GM12878 (cell line): ENCODE data around the gene SLC9A8. TPM values are rescaled to one million over a fixed set of nuclear protein-coding genes. Genes with fewer than 3 reads are reported as not detected.

Experiments used
- ATAC-seq: fragments of 200-7000 bp; cut with Tn5 transposase; 3 replicates; pipeline ENCODE4 v1.9.1; 2020; ENCODE audit warnings: mild to moderate bottlenecking, moderate library complexity
- BruUV-seq: library from RNA; stranded (reverse); fragments of 400-500 nt; replicated peaks from 2 replicates; lab custom pipeline; 2021; lab: Mats Ljungman, UMichigan
- CTCF ChIA-PET: fragments of 300-600 bp; sonication (Branson Sonifier 250); formaldehyde crosslinking; extraction: SDS; loops from one replicate; lab custom pipeline; 2021; ENCODE audit warnings: inconsistent platforms; lab: Yijun Ruan, JAX
- POLR2A ChIA-PET: fragments of 350-600 bp; formaldehyde crosslinking; extraction: SDS; loops from one replicate; lab custom pipeline; 2021; ENCODE audit warnings: inconsistent platforms; lab: Charles Lee
- RAD21 ChIA-PET: fragments of 300-600 bp; sonication (Branson Sonifier 250); formaldehyde crosslinking; loops from one replicate; lab custom pipeline; 2023; ENCODE audit warnings: antibody characterized with exemption; ENCODE audit not compliant: unreplicated experiment; lab: Charles Lee
- SMC1A ChIA-PET: fragments of 300-600 bp; sonication (Branson Sonifier 250); formaldehyde crosslinking; loops from one replicate; lab custom pipeline; 2023; ENCODE audit not compliant: unreplicated experiment, uncharacterized antibody; lab: Charles Lee
- DNase-seq: peaks from one replicate; pipeline ENCODE4 v3.0.0-alpha.2; 2011; ENCODE audit warnings: low read depth, low spot score
- FAIRE-seq: peaks from 3 replicates; lab custom pipeline; 2011; peaks lifted over from hg19 to GRCh38; lab: Jason Lieb, UNC
- H2AFZ ChIP-seq: 2 replicates; pipeline ENCODE4 v1.6.0; 2011; ENCODE audit warnings: low read depth, low read length, control low read depth; ENCODE audit not compliant: control insufficient read depth
- H3K27ac ChIP-seq: 2 replicates; pipeline ENCODE4 v1.5.1; 2011; ENCODE audit warnings: control low read depth; ENCODE audit not compliant: control insufficient read depth, insufficient read depth
- H3K27me3 ChIP-seq, 2 experiments: replicated peaks in 1 of 2; 2 replicates each; pipeline versions ENCODE4 v1.6.0 to v1.6.1; 2011; ENCODE audit warnings: low read length in 1 of 2; ENCODE audit not compliant: control insufficient read depth in 2 of 2, insufficient read depth in 2 of 2
- H3K36me3 ChIP-seq, 2 experiments: 2 replicates each; pipeline ENCODE4 v1.5.1; 2011; ENCODE audit warnings: low read length in 1 of 2; ENCODE audit not compliant: control insufficient read depth in 2 of 2, insufficient read depth in 2 of 2
- H3K4me1 ChIP-seq: 2 replicates; pipeline ENCODE4 v1.6.1; 2011; ENCODE audit warnings: mild to moderate bottlenecking, low read length, moderate library complexity, mixed read lengths; ENCODE audit not compliant: control insufficient read depth, insufficient read depth
- H3K4me2 ChIP-seq: 2 replicates; pipeline ENCODE4 v1.6.0; 2011; ENCODE audit warnings: control low read depth; ENCODE audit not compliant: control insufficient read depth, insufficient read depth
- H3K4me3 ChIP-seq: fragments of 200-600 bp; sonication (generic); 2 replicates; pipeline ENCODE4 v1.5.1; 2016
- H3K79me2 ChIP-seq: 2 replicates; pipeline ENCODE4 v1.6.0; 2011; ENCODE audit warnings: low read length; ENCODE audit not compliant: control insufficient read depth, insufficient read depth
- H3K9ac ChIP-seq: 2 replicates; pipeline ENCODE4 v1.8.0; 2011; ENCODE audit warnings: low read length, control low read depth, mixed read lengths; ENCODE audit not compliant: control insufficient read depth, insufficient read depth
- H3K9me3 ChIP-seq: replicated peaks from 3 replicates; pipeline ENCODE4 v1.5.1; 2011; ENCODE audit warnings: mild to moderate bottlenecking, low read length; ENCODE audit not compliant: control insufficient read depth, insufficient read depth
- H4K20me1 ChIP-seq: 2 replicates; pipeline ENCODE4 v1.6.0; 2011; ENCODE audit not compliant: control insufficient read depth, insufficient read depth
- ATF7 ChIP-seq: fragments of 450-650 bp; IDR thresholded peaks from 2 replicates; pipeline ENCODE4 v1.6.1; 2016; ENCODE audit warnings: low read depth, mild to moderate bottlenecking
- KDM1A ChIP-seq: fragments of 200-600 bp; sonication (generic); IDR thresholded peaks from 2 replicates; pipeline ENCODE4 v1.6.1; 2016; ENCODE audit warnings: borderline replicate concordance
- LARP7 ChIP-seq: fragments of 450-650 bp; IDR thresholded peaks from 2 replicates; pipeline ENCODE4 v1.6.1; 2017; ENCODE audit warnings: mild to moderate bottlenecking
- NR2C1 ChIP-seq: fragments of 450-650 bp; IDR thresholded peaks from 2 replicates; pipeline ENCODE4 v1.6.1; 2017; ENCODE audit warnings: antibody characterized with exemption, mild to moderate bottlenecking, moderate library complexity
- NRF1 ChIP-seq: conservative IDR thresholded peaks from 2 replicates; pipeline ENCODE4 v1.6.1; 2011; ENCODE audit warnings: mild to moderate bottlenecking, low read depth, low read length, improper control_type of control experiment
- SMAD1 ChIP-seq: fragments of 450-650 bp; IDR thresholded peaks from 2 replicates; pipeline ENCODE4 v1.6.1; 2018; ENCODE audit warnings: mild to moderate bottlenecking, low read depth; ENCODE audit not compliant: partially characterized antibody
- WGBS: methylation state at CpG from one replicate; pipeline ENCODE4 v1.1.6; 2016; ENCODE audit warnings: low lambda C conversion rate; ENCODE audit not compliant: insufficient replicate concordance, insufficient coverage; ENCODE audit errors: missing lambda C conversion rate; 5-methylcytosine and 5-hydroxymethylcytosine counted together
- in situ Hi-C: fragments of 300-500 bp; cut with MboI; formaldehyde crosslinking; loops from 9 replicates; pipeline ENCODE4 v1.14.3; 2018; ENCODE audit warnings: mixed read lengths
- intact Hi-C: fragments of 100-400 bp; cut with micrococcal nuclease; formaldehyde crosslinking; loops from one replicate; pipeline ENCODE4 v1.14.2; 2022; ENCODE audit not compliant: unreplicated experiment
- polyA plus RNA-seq, 11 experiments: library from polyadenylated mRNA; depleted of rRNA in 4 of 11; unstranded in 6 of 11; stranded (reverse) in 5 of 11; fragments of >200 nt; fragmentation: Nextera tagmentation in 4 of 11; fragmentation: Illumina TruSeq in 1 of 11; extraction: Ambion mirVana in 4 of 11; extraction: Trizol in 1 of 11; gene quantifications; 1 replicate in 1 of 11; 2 replicates in 10 of 11; pipeline versions ENCODE4 v1.2.1 to v1.2.3, GENCODE V29; 2011 to 2016; ENCODE audit warnings: inconsistent platforms in 2 of 11, missing spikeins in 2 of 11, low read depth in 1 of 11
- total RNA-seq, 4 experiments: library from RNA; depleted of rRNA in 3 of 4; stranded (reverse); fragments of >200 nt in 3 of 4; fragmentation: Illumina TruSeq in 1 of 4; extraction: Trizol in 1 of 4; gene quantifications; 2 replicates each; pipeline versions ENCODE4 v1.2.1 to v1.2.3, GENCODE V29; 2013 to 2021
- TF ChIP-seq, protein P1 (sequence below): fragments of 450-650 bp; IDR thresholded peaks from 2 replicates; pipeline ENCODE4 v1.6.1; 2017; ENCODE audit warnings: antibody characterized with exemption, mild to moderate bottlenecking, moderate library complexity
- TF ChIP-seq, protein P2 (sequence below): IDR thresholded peaks from 2 replicates; pipeline ENCODE4 v1.6.1; 2011; ENCODE audit warnings: borderline replicate concordance, low read depth, mild to moderate bottlenecking, moderate library complexity, low read length; ENCODE audit not compliant: insufficient read depth, poor library complexity, severe bottlenecking

The SLC9A8 gene
- total and polyA plus RNA-seq, 10 of the 15 experiments (the other 5 are each of a cell fraction or from before 2014, with no cell fraction given), result 0.40 to 15.5 (median 6.5) TPM

DNA sequence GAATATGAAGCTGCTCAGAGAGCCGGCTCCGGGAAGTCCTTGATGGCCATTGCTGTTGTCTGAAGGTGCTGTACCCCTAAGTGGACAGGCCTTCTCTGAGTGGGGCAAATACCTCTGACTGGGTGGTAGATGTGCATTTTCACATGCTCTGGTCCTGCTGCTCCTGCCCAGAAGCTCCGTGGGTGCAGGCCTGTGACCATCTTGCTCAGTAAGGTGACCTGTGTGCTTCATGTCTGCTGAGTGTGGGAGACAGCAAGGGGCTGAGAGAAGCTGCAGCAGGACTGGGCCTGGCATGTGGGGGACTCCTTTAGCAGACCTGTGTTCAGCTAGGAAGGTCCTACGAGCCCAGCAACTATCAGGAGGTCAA is 97.7 kb downstream of the SLC9A8 start:
- BruUV-seq, result no TSS peak
- Histone ChIP-seq H3K9ac (no peak overlapping the region), H3K36me3 (peaks cover 14 to 17% of the 10 kb centered on the region in 2 experiments; a peak in 3 of 4 replicates), H3K4me2 (no peak overlapping the region), H2AFZ (no peak overlapping the region), H3K4me1 (peaks cover 4% of the 10 kb centered on the region), H3K4me3 (no peak overlapping the region), H3K27me3 (no peaks in the 10 kb centered on the region), H3K79me2 (peaks cover 32% of the 10 kb centered on the region), H3K27ac (no peak overlapping the region), H4K20me1 (no peaks in the 10 kb centered on the region; the same call in 1 of the 2 replicates), H3K9me3 (no peaks in the 10 kb centered on the region)
- RAD21 ChIA-PET, result no interaction called here
- intact Hi-C loops (no loop called here), in situ Hi-C loops (no loop called here)
- no peak for ATAC-seq
- TF ChIP-seq LARP7, result no peak
- TF ChIP-seq SMAD1, result no peak
- no peak for TF ChIP-seq NR2C1
- TF ChIP-seq NRF1, result no peak
- no peak for TF ChIP-seq ATF7
- TF ChIP-seq, protein P1, sequence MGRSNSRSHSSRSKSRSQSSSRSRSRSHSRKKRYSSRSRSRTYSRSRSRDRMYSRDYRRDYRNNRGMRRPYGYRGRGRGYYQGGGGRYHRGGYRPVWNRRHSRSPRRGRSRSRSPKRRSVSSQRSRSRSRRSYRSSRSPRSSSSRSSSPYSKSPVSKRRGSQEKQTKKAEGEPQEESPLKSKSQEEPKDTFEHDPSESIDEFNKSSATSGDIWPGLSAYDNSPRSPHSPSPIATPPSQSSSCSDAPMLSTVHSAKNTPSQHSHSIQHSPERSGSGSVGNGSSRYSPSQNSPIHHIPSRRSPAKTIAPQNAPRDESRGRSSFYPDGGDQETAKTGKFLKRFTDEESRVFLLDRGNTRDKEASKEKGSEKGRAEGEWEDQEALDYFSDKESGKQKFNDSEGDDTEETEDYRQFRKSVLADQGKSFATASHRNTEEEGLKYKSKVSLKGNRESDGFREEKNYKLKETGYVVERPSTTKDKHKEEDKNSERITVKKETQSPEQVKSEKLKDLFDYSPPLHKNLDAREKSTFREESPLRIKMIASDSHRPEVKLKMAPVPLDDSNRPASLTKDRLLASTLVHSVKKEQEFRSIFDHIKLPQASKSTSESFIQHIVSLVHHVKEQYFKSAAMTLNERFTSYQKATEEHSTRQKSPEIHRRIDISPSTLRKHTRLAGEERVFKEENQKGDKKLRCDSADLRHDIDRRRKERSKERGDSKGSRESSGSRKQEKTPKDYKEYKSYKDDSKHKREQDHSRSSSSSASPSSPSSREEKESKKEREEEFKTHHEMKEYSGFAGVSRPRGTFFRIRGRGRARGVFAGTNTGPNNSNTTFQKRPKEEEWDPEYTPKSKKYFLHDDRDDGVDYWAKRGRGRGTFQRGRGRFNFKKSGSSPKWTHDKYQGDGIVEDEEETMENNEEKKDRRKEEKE, result no peak
- TF ChIP-seq KDM1A, result no peak
- TF ChIP-seq, protein P2, sequence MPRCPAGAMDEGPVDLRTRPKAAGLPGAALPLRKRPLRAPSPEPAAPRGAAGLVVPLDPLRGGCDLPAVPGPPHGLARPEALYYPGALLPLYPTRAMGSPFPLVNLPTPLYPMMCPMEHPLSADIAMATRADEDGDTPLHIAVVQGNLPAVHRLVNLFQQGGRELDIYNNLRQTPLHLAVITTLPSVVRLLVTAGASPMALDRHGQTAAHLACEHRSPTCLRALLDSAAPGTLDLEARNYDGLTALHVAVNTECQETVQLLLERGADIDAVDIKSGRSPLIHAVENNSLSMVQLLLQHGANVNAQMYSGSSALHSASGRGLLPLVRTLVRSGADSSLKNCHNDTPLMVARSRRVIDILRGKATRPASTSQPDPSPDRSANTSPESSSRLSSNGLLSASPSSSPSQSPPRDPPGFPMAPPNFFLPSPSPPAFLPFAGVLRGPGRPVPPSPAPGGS, result no peak
- no peak for DNase-seq
- CTCF ChIA-PET, result interaction anchor here (0.9 kb wide), 1 partner anchor 161 kb away, joined by 3 read pairs; no protein-coding TSS in a partner anchor
- SMC1A ChIA-PET, result interaction anchor here (1.0 kb wide), 1 partner anchor 298 kb away, joined by 3 read pairs; no protein-coding TSS in a partner anchor
- WGBS, result 95% methylated on average over 4 of the region's 4 CpGs
- POLR2A ChIA-PET, result interaction anchor here (1.4 kb wide), 1 partner anchor 11 kb away, joined by 3 read pairs; no protein-coding TSS in a partner anchor
- FAIRE-seq, result no peak
